ENCODE results near the gene IL1A.

DNA sequence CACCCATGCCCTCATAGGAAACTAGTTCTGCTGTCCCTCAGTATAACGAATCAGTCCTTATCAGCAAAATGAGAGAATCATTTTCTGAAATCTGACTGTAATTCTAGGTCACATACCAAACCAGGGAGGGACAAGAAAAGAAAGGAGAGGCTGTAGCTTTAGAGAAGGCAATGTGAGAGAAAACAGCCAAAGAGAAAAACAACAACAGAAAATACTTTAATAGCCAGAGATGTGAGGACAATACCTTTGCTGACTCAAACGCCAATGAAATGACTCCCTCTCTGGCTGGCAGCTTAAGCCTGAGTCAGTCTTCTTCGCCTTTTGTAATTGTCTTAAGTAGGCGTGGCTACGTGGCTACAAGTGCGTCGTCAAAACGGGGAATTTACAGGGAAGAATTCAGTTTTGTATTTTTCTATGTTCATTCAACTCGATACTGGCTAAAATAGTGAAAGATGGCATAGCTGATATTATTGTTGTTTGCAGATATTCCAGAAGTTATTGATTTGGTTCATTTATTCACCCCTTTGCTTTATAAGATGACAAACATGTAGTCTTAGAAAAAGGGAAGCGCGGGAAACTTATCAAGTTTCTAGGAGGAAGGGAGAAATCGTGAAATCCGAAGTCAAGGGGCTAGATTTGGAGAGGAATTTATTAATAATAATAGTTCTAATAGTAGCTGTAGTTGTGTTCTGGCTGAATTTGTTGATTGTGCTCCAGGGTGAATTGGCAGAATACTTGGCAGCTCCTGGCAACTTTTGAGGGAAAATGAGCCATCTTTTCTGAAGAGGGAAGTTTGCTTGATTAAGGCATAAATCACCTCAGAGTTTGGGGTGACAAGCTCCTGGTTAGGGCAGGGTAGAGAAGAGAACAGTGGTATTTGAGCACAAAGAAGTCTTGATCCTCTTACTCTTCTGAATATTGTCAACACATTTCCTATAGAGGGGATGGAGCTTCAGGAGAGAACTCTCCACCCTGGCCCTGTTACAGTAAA is at the start of gene IL1A:
- TF ChIP-seq, protein P1, sequence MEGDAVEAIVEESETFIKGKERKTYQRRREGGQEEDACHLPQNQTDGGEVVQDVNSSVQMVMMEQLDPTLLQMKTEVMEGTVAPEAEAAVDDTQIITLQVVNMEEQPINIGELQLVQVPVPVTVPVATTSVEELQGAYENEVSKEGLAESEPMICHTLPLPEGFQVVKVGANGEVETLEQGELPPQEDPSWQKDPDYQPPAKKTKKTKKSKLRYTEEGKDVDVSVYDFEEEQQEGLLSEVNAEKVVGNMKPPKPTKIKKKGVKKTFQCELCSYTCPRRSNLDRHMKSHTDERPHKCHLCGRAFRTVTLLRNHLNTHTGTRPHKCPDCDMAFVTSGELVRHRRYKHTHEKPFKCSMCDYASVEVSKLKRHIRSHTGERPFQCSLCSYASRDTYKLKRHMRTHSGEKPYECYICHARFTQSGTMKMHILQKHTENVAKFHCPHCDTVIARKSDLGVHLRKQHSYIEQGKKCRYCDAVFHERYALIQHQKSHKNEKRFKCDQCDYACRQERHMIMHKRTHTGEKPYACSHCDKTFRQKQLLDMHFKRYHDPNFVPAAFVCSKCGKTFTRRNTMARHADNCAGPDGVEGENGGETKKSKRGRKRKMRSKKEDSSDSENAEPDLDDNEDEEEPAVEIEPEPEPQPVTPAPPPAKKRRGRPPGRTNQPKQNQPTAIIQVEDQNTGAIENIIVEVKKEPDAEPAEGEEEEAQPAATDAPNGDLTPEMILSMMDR (IDR thresholded peaks at IDR 0.05) = no peak
- no peak for TF ChIP-seq POLR2A (IDR thresholded peaks at IDR 0.05)
